OCI-LY7 (cell line): ENCODE measurements around the gene GNB1. TPM values are rescaled to one million over a fixed set of nuclear protein-coding genes. Genes with fewer than 3 reads are reported as not detected.
A peak's percentile ranks its signal among the peaks of the same experiment; 100 is the strongest.

Experiments used
- BruUV-seq: library from RNA; stranded (reverse); fragments of 400-500 nt; replicated peaks from 2 replicates; lab custom pipeline; 2021; lab: Mats Ljungman, UMichigan
- CTCF ChIA-PET: fragments of 300-600 bp; sonication (Branson Sonifier 250); formaldehyde crosslinking; loops from one replicate; lab custom pipeline; 2022; ENCODE audit warnings: antibody characterized with exemption; ENCODE audit not compliant: unreplicated experiment; lab: Charles Lee
- POLR2A ChIA-PET: fragments of 300-600 bp; sonication (Branson Sonifier 250); formaldehyde crosslinking; loops from one replicate; lab custom pipeline; 2022; ENCODE audit warnings: antibody characterized with exemption; lab: Charles Lee
- DNase-seq: peaks from one replicate; pipeline ENCODE4 v3.0.0-alpha.2; 2015; ENCODE audit warnings: low spot score
- H2AFZ ChIP-seq: fragments of 200-600 bp; sonication (generic), shearing (Covaris generic); 2 replicates; pipeline ENCODE4 v1.6.1; 2014; ENCODE audit warnings: mild to moderate bottlenecking, antibody characterized with exemption, low read length, moderate library complexity
- H3K27ac ChIP-seq: fragments of 200-600 bp; sonication (generic); 2 replicates; pipeline ENCODE4 v1.5.1; 2014; ENCODE audit warnings: mixed run types, low read depth, mild to moderate bottlenecking, moderate library complexity, low read length, inconsistent platforms; ENCODE audit not compliant: poor library complexity, severe bottlenecking
- H3K36me3 ChIP-seq: fragments of 200-600 bp; sonication (generic); 2 replicates; pipeline ENCODE4 v1.6.1; 2014; ENCODE audit warnings: mild to moderate bottlenecking, antibody characterized with exemption, low read length, moderate library complexity, mixed read lengths; ENCODE audit not compliant: insufficient read depth
- H3K4me1 ChIP-seq: fragments of 200-600 bp; sonication (generic); 2 replicates; pipeline ENCODE4 v1.5.1; 2014; ENCODE audit warnings: mild to moderate bottlenecking, low read length; ENCODE audit not compliant: insufficient read depth, poor library complexity, severe bottlenecking
- H3K4me2 ChIP-seq: fragments of 200-600 bp; sonication (generic); 2 replicates; pipeline ENCODE4 v1.6.1; 2014; ENCODE audit warnings: mild to moderate bottlenecking, low read length
- H3K4me3 ChIP-seq: fragments of 200-600 bp; sonication (generic); 2 replicates; pipeline ENCODE4 v1.5.1; 2014; ENCODE audit warnings: mild to moderate bottlenecking, low read depth, low read length; ENCODE audit not compliant: poor library complexity, severe bottlenecking
- H3K79me2 ChIP-seq: fragments of 200-600 bp; sonication (generic); 2 replicates; pipeline ENCODE4 v1.6.1; 2016; ENCODE audit warnings: low read depth, mild to moderate bottlenecking, low read length, moderate library complexity, mixed read lengths; ENCODE audit not compliant: insufficient read depth
- H3K9me2 ChIP-seq: fragments of 200-600 bp; sonication (generic); 2 replicates; pipeline ENCODE4 v1.6.1; 2016; ENCODE audit warnings: mild to moderate bottlenecking, low read length, mixed read lengths; ENCODE audit not compliant: insufficient read depth
- H3K9me3 ChIP-seq: fragments of 200-600 bp; sonication (generic); 2 replicates; pipeline ENCODE4 v1.6.1; 2014; ENCODE audit warnings: mild to moderate bottlenecking, mixed run types, low read length, mixed read lengths
- H4K20me1 ChIP-seq: fragments of 200-600 bp; sonication (generic); 2 replicates; pipeline ENCODE4 v1.6.1; 2014; ENCODE audit warnings: mild to moderate bottlenecking, antibody characterized with exemption, low read length, moderate library complexity, mixed read lengths; ENCODE audit not compliant: insufficient read depth
- EZH2phosphoT487 ChIP-seq: fragments of 200-600 bp; sonication (generic); IDR thresholded peaks from 2 replicates; pipeline ENCODE4 v1.6.1; 2018; ENCODE audit warnings: low read depth, borderline replicate concordance, mild to moderate bottlenecking, mixed run types, antibody characterized with exemption, low read length, moderate library complexity, mixed read lengths
- intact Hi-C: fragments of 100-400 bp; cut with micrococcal nuclease; formaldehyde crosslinking; loops from one replicate; pipeline ENCODE4 v1.10.0; 2022; ENCODE audit not compliant: unreplicated experiment
- total RNA-seq, 2 experiments: library from RNA; depleted of rRNA in 1 of 2; stranded (reverse); fragments of >200 nt in 1 of 2; shearing (Covaris generic) in 1 of 2; gene quantifications; 2 replicates each; pipeline ENCODE4 v1.2.3, GENCODE V29; 2014 to 2022
- TF ChIP-seq, protein P1 (sequence below): fragments of 200-600 bp; sonication (generic); conservative IDR thresholded peaks from 2 replicates; pipeline ENCODE4 v1.5.1; 2014; ENCODE audit warnings: mild to moderate bottlenecking, antibody characterized with exemption, low read length, moderate library complexity, mixed read lengths

GNB1 gene
- total RNA-seq, 2 experiments from 2014 or later, result 101 to 502 TPM

DNA sequence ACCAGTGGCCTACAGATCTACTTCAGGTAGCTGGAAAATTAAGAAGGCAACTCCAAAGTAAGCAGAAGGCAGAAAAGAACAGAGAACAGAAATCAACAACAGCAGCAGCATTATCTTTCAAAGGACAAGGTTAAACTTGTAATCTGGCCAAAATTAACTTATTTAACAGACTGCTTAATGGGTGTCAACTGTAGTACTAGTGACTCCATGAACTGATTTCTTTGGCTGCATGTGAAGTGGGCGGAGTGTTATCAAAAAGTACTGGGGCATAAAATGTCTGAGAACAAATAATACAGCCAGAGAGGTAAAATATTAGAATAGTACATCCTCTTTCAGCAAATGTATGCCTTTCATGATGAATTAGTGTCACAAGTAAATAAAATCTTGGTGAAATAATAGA is 88.0 kb downstream of the GNB1 start:
- peaks cover 98% of the 10 kb centered on the region for H3K36me3 ChIP-seq
- POLR2A ChIA-PET, result no interaction called here
- CTCF ChIA-PET, result no interaction called here
- no peak overlapping the region for H2AFZ ChIP-seq
- intact Hi-C loops, result no loop called here
- H3K4me3 ChIP-seq, result no peak overlapping the region
- H3K9me3 ChIP-seq, result no peaks in the 10 kb centered on the region
- peaks cover 58% of the 10 kb centered on the region for H3K79me2 ChIP-seq
- TF ChIP-seq, protein P1, sequence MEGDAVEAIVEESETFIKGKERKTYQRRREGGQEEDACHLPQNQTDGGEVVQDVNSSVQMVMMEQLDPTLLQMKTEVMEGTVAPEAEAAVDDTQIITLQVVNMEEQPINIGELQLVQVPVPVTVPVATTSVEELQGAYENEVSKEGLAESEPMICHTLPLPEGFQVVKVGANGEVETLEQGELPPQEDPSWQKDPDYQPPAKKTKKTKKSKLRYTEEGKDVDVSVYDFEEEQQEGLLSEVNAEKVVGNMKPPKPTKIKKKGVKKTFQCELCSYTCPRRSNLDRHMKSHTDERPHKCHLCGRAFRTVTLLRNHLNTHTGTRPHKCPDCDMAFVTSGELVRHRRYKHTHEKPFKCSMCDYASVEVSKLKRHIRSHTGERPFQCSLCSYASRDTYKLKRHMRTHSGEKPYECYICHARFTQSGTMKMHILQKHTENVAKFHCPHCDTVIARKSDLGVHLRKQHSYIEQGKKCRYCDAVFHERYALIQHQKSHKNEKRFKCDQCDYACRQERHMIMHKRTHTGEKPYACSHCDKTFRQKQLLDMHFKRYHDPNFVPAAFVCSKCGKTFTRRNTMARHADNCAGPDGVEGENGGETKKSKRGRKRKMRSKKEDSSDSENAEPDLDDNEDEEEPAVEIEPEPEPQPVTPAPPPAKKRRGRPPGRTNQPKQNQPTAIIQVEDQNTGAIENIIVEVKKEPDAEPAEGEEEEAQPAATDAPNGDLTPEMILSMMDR, result no peak
- no peak for TF ChIP-seq EZH2phosphoT487
- no peaks in the 10 kb centered on the region for H3K9me2 ChIP-seq
- BruUV-seq, result no TSS peak
- H3K27ac ChIP-seq, result no peak overlapping the region
- H3K4me2 ChIP-seq, result no peak overlapping the region
- DNase-seq, result no peak
- H3K4me1 ChIP-seq, result peaks cover 19% of the 10 kb centered on the region
- peaks cover 5% of the 10 kb centered on the region; the same call in 1 of the 2 replicates for H4K20me1 ChIP-seq

DNA sequence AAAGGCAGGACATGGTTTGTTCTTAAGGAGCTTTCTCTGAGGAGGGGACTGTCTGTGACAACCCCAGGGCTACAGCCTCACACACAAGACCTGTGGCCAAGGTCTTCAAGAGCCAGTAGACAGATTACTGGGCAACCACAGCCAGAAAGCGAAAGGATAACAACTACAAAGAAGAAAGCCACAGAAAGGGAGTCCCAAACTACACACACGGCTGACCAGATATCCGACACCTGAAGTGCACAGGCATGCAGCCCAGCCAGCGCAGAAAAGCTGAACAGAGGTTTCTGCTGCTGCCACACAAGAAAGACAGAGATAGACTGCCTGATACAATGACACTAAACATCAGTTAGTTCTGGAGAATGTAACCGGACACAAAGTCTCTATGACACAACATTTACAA is 91.2 kb downstream of the GNB1 start:
- TF ChIP-seq, protein P1, result no peak
- no peak for TF ChIP-seq EZH2phosphoT487
- Histone ChIP-seq H3K9me3 (no peaks in the 10 kb centered on the region), H4K20me1 (peaks cover 5% of the 10 kb centered on the region; the same call in 1 of the 2 replicates), H3K79me2 (peaks cover 62% of the 10 kb centered on the region), H3K4me2 (no peak overlapping the region), H3K4me3 (no peak overlapping the region), H3K36me3 (peaks cover 98% of the 10 kb centered on the region), H3K4me1 (peaks cover 19% of the 10 kb centered on the region), H3K9me2 (no peaks in the 10 kb centered on the region), H2AFZ (no peak overlapping the region), H3K27ac (no peak overlapping the region)
- no TSS peak for BruUV-seq
- ChIA-PET CTCF (no interaction called here), POLR2A (no interaction called here)
- intact Hi-C loops, result no loop called here
- DNase-seq, result no peak

- no peak for TF ChIP-seq EZH2phosphoT487
- TF ChIP-seq, protein P1, result no peak
- H3K36me3 ChIP-seq, result peaks cover 98% of the 10 kb centered on the region
- CTCF ChIA-PET, result no interaction called here
- peaks cover 55% of the 10 kb centered on the region for H3K79me2 ChIP-seq
- DNase-seq, result peak; percentile 21
- H3K4me3 ChIP-seq, result no peak overlapping the region
- no peaks in the 10 kb centered on the region for H3K9me2 ChIP-seq
- intact Hi-C loops, result no loop called here
- H3K9me3 ChIP-seq, result no peaks in the 10 kb centered on the region
- H3K4me1 ChIP-seq, result peaks cover 19% of the 10 kb centered on the region
- H3K27ac ChIP-seq, result peak overlapping the region; percentile 36
- POLR2A ChIA-PET, result interaction anchor here (0.6 kb wide), 1 partner anchor 23 kb away, joined by 3 read pairs; no protein-coding TSS in a partner anchor
- no TSS peak for BruUV-seq
- no peak overlapping the region for H3K4me2 ChIP-seq
- H2AFZ ChIP-seq, result no peak overlapping the region
- peaks cover 5% of the 10 kb centered on the region; the same call in 1 of the 2 replicates for H4K20me1 ChIP-seq
Measured at GRCh38 chr1:1797731-1798341, 93.1 kb downstream of the GNB1 start.
